HFFc6 (cell line): Measurements from ENCODE around the gene CDC45. TPM values are rescaled to one million over a fixed set of nuclear protein-coding genes. Genes with fewer than 3 reads are reported as not detected.

ENCODE experiments used
- DNase-seq: peaks from one replicate; pipeline ENCODE4 v3.0.0-alpha.2; 2018
- H3K27ac Mint-ChIP-seq: 2 replicates; pipeline ENCODE4 v1.8.0; 2020; ENCODE audit warnings: mild to moderate bottlenecking, mixed read lengths
- H3K27me3 Mint-ChIP-seq: 2 replicates; pipeline ENCODE4 v1.8.0; 2021; ENCODE audit warnings: mild to moderate bottlenecking, moderate library complexity, mixed read lengths; ENCODE audit not compliant: insufficient read depth
- H3K36me3 Mint-ChIP-seq: 2 replicates; pipeline ENCODE4 v1.8.0; 2021; ENCODE audit warnings: low read depth, mixed read lengths
- H3K4me1 Mint-ChIP-seq: 2 replicates; pipeline ENCODE4 v1.8.0; 2020; ENCODE audit warnings: low read depth, mixed read lengths
- H3K4me3 Mint-ChIP-seq: 2 replicates; pipeline ENCODE4 v1.8.0; 2020; ENCODE audit warnings: mild to moderate bottlenecking, moderate library complexity, mixed read lengths
- H3K9me3 Mint-ChIP-seq: 2 replicates; pipeline ENCODE4 v1.8.0; 2020; ENCODE audit warnings: mild to moderate bottlenecking, mixed read lengths
- CTCF ChIP-seq: fragments of 200-600 bp; sonication (generic); IDR thresholded peaks from 2 replicates; pipeline ENCODE4 v1.5.0; 2021; ENCODE audit warnings: antibody characterized with exemption, mild to moderate bottlenecking
- total RNA-seq, 6 experiments: library from RNA; stranded (reverse); fragmentation: NEBNext Ultra II Directional; extraction: Animal tissue kit (Norgen Biotek cat#: 25700); gene quantifications; 2 replicates in 1 of 6; 3 replicates in 5 of 6; pipeline ENCODE4 v1.2.3, GENCODE V29; 2021

CDC45 gene
- total RNA-seq, 6 experiments from 2014 or later = 8.8 to 17.4 (median 16.2) TPM

GRCh38 chr22:19451570-19451969, 28.1 kb upstream of the CDC45 start:
- DNase-seq = no peak
- Mint-ChIP-seq H3K27me3 (peaks cover 5% of the 10 kb centered on the region), H3K4me1 (peaks cover 33% of the 10 kb centered on the region), H3K36me3 (peaks cover 37% of the 10 kb centered on the region), H3K9me3 (no peaks in the 10 kb centered on the region), H3K4me3 (no peak overlapping the region), H3K27ac (no peak overlapping the region)
- no peak for TF ChIP-seq CTCF

- Mint-ChIP-seq H3K27ac (no peak overlapping the region; the same call in 1 of the 2 replicates), H3K27me3 (no peaks in the 10 kb centered on the region; the same call in 1 of the 2 replicates), H3K4me3 (no peak overlapping the region), H3K36me3 (peaks cover 38% of the 10 kb centered on the region), H3K9me3 (no peaks in the 10 kb centered on the region), H3K4me1 (peaks cover 17% of the 10 kb centered on the region)
- no peak for TF ChIP-seq CTCF
- no peak for DNase-seq
These were observed 26.0 kb upstream of the CDC45 start for GRCh38 chr22:19453718-19454117.

GRCh38 chr22:19454156-19454555, 25.6 kb upstream of the CDC45 start:
- H3K4me3 Mint-ChIP-seq = no peak overlapping the region

GRCh38 chr22:19455033-19455432, 24.7 kb upstream of the CDC45 start:
- no peak for DNase-seq
- TF ChIP-seq CTCF = no peak
- Mint-ChIP-seq H3K4me1 (peaks cover 16% of the 10 kb centered on the region), H3K9me3 (no peaks in the 10 kb centered on the region), H3K27me3 (no peaks in the 10 kb centered on the region; the same call in 1 of the 2 replicates), H3K4me3 (no peak overlapping the region), H3K27ac (peak overlapping the region; percentile 14; the same call in 1 of the 2 replicates), H3K36me3 (peaks cover 39% of the 10 kb centered on the region)

More at GRCh38 chr22:19454156-19454555, 25.6 kb upstream of the CDC45 start:
- H3K27ac Mint-ChIP-seq = no peak overlapping the region; the same call in 1 of the 2 replicates
- H3K4me1 Mint-ChIP-seq = peaks cover 16% of the 10 kb centered on the region
- no peak for TF ChIP-seq CTCF
- no peak for DNase-seq
- no peaks in the 10 kb centered on the region for H3K9me3 Mint-ChIP-seq
- H3K36me3 Mint-ChIP-seq = peaks cover 38% of the 10 kb centered on the region
- no peaks in the 10 kb centered on the region; the same call in 1 of the 2 replicates for H3K27me3 Mint-ChIP-seq

- H3K27me3 Mint-ChIP-seq = no peaks in the 10 kb centered on the region; the same call in 1 of the 2 replicates
- peak overlapping the region; percentile 14; the same call in 1 of the 2 replicates for H3K27ac Mint-ChIP-seq
- no peak overlapping the region for H3K4me3 Mint-ChIP-seq
- peaks cover 42% of the 10 kb centered on the region for H3K36me3 Mint-ChIP-seq
- no peak for TF ChIP-seq CTCF
- H3K4me1 Mint-ChIP-seq = peaks cover 16% of the 10 kb centered on the region
- H3K9me3 Mint-ChIP-seq = no peaks in the 10 kb centered on the region
- DNase-seq = no peak
These were observed 23.9 kb upstream of the CDC45 start for GRCh38 chr22:19455585-19456370.
